Naive thymus-derived CD8-positive, alpha-beta T cell (primary cell): ENCODE data around the gene TIMMDC1. TPM values are rescaled to one million over a fixed set of nuclear protein-coding genes. Genes with fewer than 3 reads are reported as not detected.
"Not testable (repeated sequence)": the region's sequence is repeated elsewhere in the genome, so short reads cannot be mapped to it uniquely, and the experiment has no call there.

Experiments
- ATAC-seq, 2 donors: fragments of 150-1000 bp; cut with Tn5 transposase in 1 of 2; sonication (Bioruptor Pico), chemical (Tn5 transposase) in 1 of 2; 1 replicate in 1 of 2; 2 replicates in 1 of 2; pipeline ENCODE4 v1.10.0; 2021; ENCODE audit warnings: mild to moderate bottlenecking in 2 of 2, moderate library complexity in 2 of 2
- POLR2A ChIA-PET: fragments of 350-600 bp; sonication (Branson Sonifier 250); formaldehyde crosslinking; loops from one replicate; lab custom pipeline; 2021; ENCODE audit warnings: antibody characterized with exemption; lab: Charles Lee
- DNase-seq, 10 donors: peaks; one replicate each; pipeline versions ENCODE4 v3.0.0 to v3.0.0-alpha.2; 2020 to 2022
- H3K27ac Mint-ChIP-seq, 10 donors: one replicate each; pipeline ENCODE4 v1.8.0; 2020 to 2022; ENCODE audit warnings: mild to moderate bottlenecking in 10 of 10, mixed read lengths in 10 of 10, moderate library complexity in 4 of 10, inconsistent platforms in 1 of 10
- H3K27me3 Mint-ChIP-seq, 5 donors: one replicate each; pipeline ENCODE4 v1.8.0; 2021 to 2022; ENCODE audit warnings: mixed read lengths in 5 of 5
- H3K36me3 Mint-ChIP-seq, 3 donors: one replicate each; pipeline ENCODE4 v1.8.0; 2020 to 2022; ENCODE audit warnings: mixed read lengths in 3 of 3, mild to moderate bottlenecking in 2 of 3, inconsistent platforms in 1 of 3
- H3K4me1 Mint-ChIP-seq, 4 donors: one replicate each; pipeline ENCODE4 v1.8.0; 2021 to 2022; ENCODE audit warnings: mixed read lengths in 4 of 4
- H3K4me3 Mint-ChIP-seq, 10 donors: one replicate each; pipeline ENCODE4 v1.8.0; 2020 to 2022; ENCODE audit warnings: mild to moderate bottlenecking in 10 of 10, mixed read lengths in 10 of 10, moderate library complexity in 6 of 10, inconsistent platforms in 1 of 10
- H3K9me3 Mint-ChIP-seq, 9 donors: one replicate each; pipeline ENCODE4 v1.8.0; 2020 to 2022; ENCODE audit warnings: mixed read lengths in 9 of 9, mild to moderate bottlenecking in 3 of 9, inconsistent platforms in 1 of 9, moderate library complexity in 1 of 9
- polyA plus RNA-seq, 3 donors: library from polyadenylated mRNA; unstranded; fragments of 300-500 nt; fragmentation: Illumina TruSeq; gene quantifications; one replicate each; pipeline ENCODE4 v1.2.3, GENCODE V29; 2021
- total RNA-seq, 8 experiments: library from RNA in 2 of 8; stranded (reverse) in 2 of 8; gene quantifications; one replicate each; pipeline ENCODE4 v1.2.3 and lab custom pipeline; 2021 to 2026

Gene TIMMDC1
- total and polyA plus RNA-seq, 5 experiments from 2014 or later, result 63.0 to 89.7 (median 72.9) TPM

GRCh38 chr3:119560160-119560559 is 61.8 kb downstream of the TIMMDC1 start:
- H3K27me3 Mint-ChIP-seq, result peaks cover 0 to 11% (median 0%) of the 10 kb centered on the region in 5 donors
- no peak overlapping the region for H3K4me3 Mint-ChIP-seq
- ATAC-seq (no peak), DNase-seq (no peak)
- H3K4me1 Mint-ChIP-seq, result peaks cover 2 to 27% (median 4%) of the 10 kb centered on the region in 4 donors
- POLR2A ChIA-PET, result no interaction called here
- no peak overlapping the region for H3K27ac Mint-ChIP-seq
- no peaks in the 10 kb centered on the region for H3K36me3 Mint-ChIP-seq
- H3K9me3 Mint-ChIP-seq, result peaks cover 0 to 4% (median 0%) of the 10 kb centered on the region in 9 donors

DNA sequence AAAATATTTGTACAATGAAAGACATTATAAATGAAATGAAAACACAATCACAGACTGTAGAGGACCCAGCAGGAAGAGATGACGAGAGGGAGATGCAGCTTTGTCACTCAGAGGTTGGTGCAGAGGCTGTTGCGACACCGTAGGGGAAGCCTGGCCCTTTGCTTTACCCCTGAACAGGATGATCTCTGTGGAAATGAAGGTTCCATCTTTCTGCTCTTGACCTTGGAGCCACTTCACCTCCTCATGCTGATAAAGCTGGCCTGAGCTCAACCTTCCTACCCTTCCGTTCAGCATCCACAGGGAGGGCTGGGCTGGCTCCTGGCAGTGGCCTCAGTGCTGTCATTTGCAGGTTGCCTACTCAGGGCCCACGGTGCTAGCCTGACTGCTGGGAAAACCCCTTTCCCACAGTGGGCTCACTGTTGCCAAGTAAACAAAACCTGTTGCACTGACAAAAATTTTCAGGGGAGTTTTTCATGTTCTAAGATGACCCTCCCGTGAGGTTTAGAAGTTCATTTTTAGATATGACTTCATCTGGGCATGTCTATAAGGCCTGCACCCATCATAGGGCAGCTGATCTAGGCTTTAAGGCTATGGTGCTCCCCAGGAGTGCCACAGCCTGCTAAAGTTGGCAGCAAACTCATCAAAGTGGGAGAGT is 64.1 kb downstream of the TIMMDC1 start:
- peaks cover 2 to 18% (median 4%) of the 10 kb centered on the region in 4 donors for H3K4me1 Mint-ChIP-seq
- H3K27ac Mint-ChIP-seq, result peak overlapping the region in 3 of 10 donors; percentile 22 to 68 (median 61)
- no peak overlapping the region for H3K4me3 Mint-ChIP-seq
- H3K9me3 Mint-ChIP-seq, result peaks cover 0 to 4% (median 0%) of the 10 kb centered on the region in 9 donors
- no peaks in the 10 kb centered on the region for H3K36me3 Mint-ChIP-seq
- POLR2A ChIA-PET, result no interaction called here
- peak; percentile 65 to 66 for ATAC-seq
- DNase-seq, result no peak
- peaks cover 0 to 10% (median 0%) of the 10 kb centered on the region in 5 donors for H3K27me3 Mint-ChIP-seq

- DNase-seq, ATAC-seq, H3K9me3 Mint-ChIP-seq, POLR2A ChIA-PET, H3K4me3 Mint-ChIP-seq, H3K27me3 Mint-ChIP-seq, H3K36me3 Mint-ChIP-seq, H3K27ac Mint-ChIP-seq: not testable (repeated sequence)
- H3K4me1 Mint-ChIP-seq, result peaks cover 2 to 15% (median 4%) of the 10 kb centered on the region in 4 donors
Observed at GRCh38 chr3:119563334-119563733, 65.0 kb downstream of the TIMMDC1 start.

DNA sequence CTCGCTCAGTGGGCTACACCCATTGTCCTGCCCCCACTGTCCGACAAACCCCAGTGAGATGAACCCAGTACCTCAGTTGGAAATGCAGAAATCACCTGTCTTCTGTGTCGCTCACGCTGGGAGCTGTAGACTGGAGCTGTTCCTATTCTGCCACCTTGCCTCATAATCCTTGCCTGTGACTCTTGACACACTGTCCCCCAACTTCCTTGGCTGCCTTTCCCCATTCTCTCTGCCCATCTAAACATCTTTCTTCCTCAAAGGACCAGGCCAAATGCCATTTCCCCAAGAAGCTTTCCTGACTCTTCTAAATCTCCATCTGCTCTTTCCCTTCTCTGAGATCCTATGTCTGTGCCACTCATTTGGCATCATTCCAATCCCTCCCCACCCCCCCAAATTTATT is 70.8 kb downstream of the TIMMDC1 start:
- POLR2A ChIA-PET, result no interaction called here
- ATAC-seq, result no peak
- Mint-ChIP-seq H3K9me3 (peaks cover 0 to 2% (median 0%) of the 10 kb centered on the region in 9 donors), H3K4me1 (no peaks in the 10 kb centered on the region), H3K27ac (no peak overlapping the region), H3K36me3 (no peaks in the 10 kb centered on the region), H3K27me3 (peaks cover 0 to 28% (median 11%) of the 10 kb centered on the region in 5 donors), H3K4me3 (no peak overlapping the region)
- no peak for DNase-seq

GRCh38 chr3:119570229-119570628 is 71.9 kb downstream of the TIMMDC1 start:
- DNase-seq, result no peak
- Mint-ChIP-seq H3K27me3 (peaks cover 0 to 28% (median 11%) of the 10 kb centered on the region in 5 donors), H3K27ac (peak overlapping the region in 1 of 10 donors; percentile 10), H3K4me1 (no peaks in the 10 kb centered on the region), H3K9me3 (peaks cover 0 to 2% (median 0%) of the 10 kb centered on the region in 9 donors), H3K4me3 (no peak overlapping the region), H3K36me3 (no peaks in the 10 kb centered on the region)
- POLR2A ChIA-PET, result no interaction called here
- ATAC-seq, result no peak

GRCh38 chr3:119571230-119571629 is 72.9 kb downstream of the TIMMDC1 start:
- Mint-ChIP-seq H3K27me3 (peaks cover 0 to 28% (median 11%) of the 10 kb centered on the region in 5 donors), H3K4me3 (no peak overlapping the region), H3K9me3 (peaks cover 0 to 2% (median 0%) of the 10 kb centered on the region in 9 donors), H3K36me3 (no peaks in the 10 kb centered on the region), H3K4me1 (no peaks in the 10 kb centered on the region), H3K27ac (no peak overlapping the region)
- ATAC-seq (no peak), DNase-seq (no peak)
- POLR2A ChIA-PET, result no interaction called here

- ATAC-seq (no peak), DNase-seq (no peak)
- no peaks in the 10 kb centered on the region for H3K4me1 Mint-ChIP-seq
- no peaks in the 10 kb centered on the region for H3K36me3 Mint-ChIP-seq
- no peak overlapping the region for H3K27ac Mint-ChIP-seq
- POLR2A ChIA-PET, result no interaction called here
- no peak overlapping the region for H3K4me3 Mint-ChIP-seq
- H3K27me3 Mint-ChIP-seq, result peaks cover 0 to 28% (median 11%) of the 10 kb centered on the region in 5 donors
- H3K9me3 Mint-ChIP-seq, result peaks cover 0 to 2% (median 0%) of the 10 kb centered on the region in 9 donors
Observed at GRCh38 chr3:119571688-119572087, 73.3 kb downstream of the TIMMDC1 start.

Other genes starting within 250 kb of the TIMMDC1 start
- 1 to 10 TPM; 1.1 to 1.8 TPM for gene ARHGAP31, start 204.2 kb upstream of the TIMMDC1 start, total RNA-seq
- gene ARHGAP31, start 204.2 kb upstream of the TIMMDC1 start, polyA plus RNA-seq, result 1 to 10 TPM in 2 of 3 donors, under 1 TPM in 1; 0.32 to 2.3 (median 1.6) TPM
- 10 to 100 TPM; 28.5 to 29.1 TPM for gene TMEM39A, start 34.9 kb upstream of the TIMMDC1 start, total RNA-seq
- 10 to 100 TPM in 2 of 3 donors, 1 to 10 TPM in 1; 6.5 to 11.9 (median 10.4) TPM for gene TMEM39A, start 34.9 kb upstream of the TIMMDC1 start, polyA plus RNA-seq
- gene POGLUT1, start 29.6 kb upstream of the TIMMDC1 start, total RNA-seq, result 10 to 100 TPM; 40.2 to 43.0 TPM
- gene POGLUT1, start 29.6 kb upstream of the TIMMDC1 start, polyA plus RNA-seq, result 10 to 100 TPM; 34.0 to 36.8 (median 34.2) TPM
- gene CD80, start 61.1 kb downstream of the TIMMDC1 start, total RNA-seq, result under 1 TPM in 1 of 2 experiments, not detected in 1; 0.16 TPM
- gene CD80, start 61.1 kb downstream of the TIMMDC1 start, polyA plus RNA-seq, result not detected
- gene ADPRH, start 80.9 kb downstream of the TIMMDC1 start, total RNA-seq, result 1 to 10 TPM; 1.5 to 2.6 TPM
- under 1 TPM; 0.15 to 0.57 (median 0.28) TPM for gene ADPRH, start 80.9 kb downstream of the TIMMDC1 start, polyA plus RNA-seq
- not detected for gene PLA1A, start 99.3 kb downstream of the TIMMDC1 start, total RNA-seq
- gene PLA1A, start 99.3 kb downstream of the TIMMDC1 start, polyA plus RNA-seq, result not detected
- gene POPDC2, start 162.0 kb downstream of the TIMMDC1 start, total RNA-seq, result 1 to 10 TPM; 4.6 to 8.4 TPM
- 1 to 10 TPM; 1.1 to 2.6 (median 1.4) TPM for gene POPDC2, start 162.0 kb downstream of the TIMMDC1 start, polyA plus RNA-seq
- 10 to 100 TPM; 28.8 to 30.6 TPM for gene COX17, start 178.9 kb downstream of the TIMMDC1 start, total RNA-seq
- 10 to 100 TPM; 53.2 to 57.6 (median 56.4) TPM for gene COX17, start 178.9 kb downstream of the TIMMDC1 start, polyA plus RNA-seq
- under 1 TPM in 1 of 2 experiments, not detected in 1; 0.25 TPM for gene CFAP91, start 204.5 kb downstream of the TIMMDC1 start, total RNA-seq
- not detected for gene CFAP91, start 204.5 kb downstream of the TIMMDC1 start, polyA plus RNA-seq